ENCODE data around the gene NOP16.

NOP16 gene

DNA sequence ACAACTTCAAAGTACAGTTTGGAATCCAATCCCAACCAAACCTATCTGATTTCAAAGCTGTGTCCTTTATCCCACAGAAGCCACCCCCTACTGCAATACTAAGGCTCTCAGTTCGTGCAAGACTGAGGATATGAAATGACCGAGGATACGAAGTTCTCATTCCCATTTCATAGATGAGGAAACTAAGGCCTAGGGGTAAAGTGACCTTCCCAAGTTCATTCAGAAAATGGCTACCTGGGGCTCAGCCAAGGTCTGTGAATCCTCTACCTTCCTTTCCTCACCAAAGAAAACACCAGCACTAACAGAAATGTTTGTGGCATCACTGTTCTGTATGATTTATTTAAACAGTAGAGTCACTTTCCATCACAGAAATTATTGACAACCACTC is 32.2 kb downstream of the NOP16 start:
- Histone ChIP-seq H3K9me3 (ENCODE audit: control insufficient read depth, insufficient read depth, low read depth, low read length) (no peaks in the 10 kb centered on the region), H3K36me3 (ENCODE audit: control insufficient read depth in 2 of 2, insufficient read depth in 1 of 2, low read length in 2 of 2) (peaks cover 20 to 81% of the 10 kb centered on the region in 2 experiments), H3K4me3 (ENCODE audit: low read depth, low read length) (no peak overlapping the region), H3K27ac (ENCODE audit: extremely low read depth, low read depth, low read length) (no peak overlapping the region), H3K4me1 (ENCODE audit: control insufficient read depth, insufficient read depth, low read length) (no peaks in the 10 kb centered on the region; the same call in 1 of the 2 replicates)
- CTCF ChIA-PET: no interaction called here
- TF ChIP-seq ZNF561 (tag by site-specific recombination; IDR thresholded peaks at IDR 0.05; ENCODE audit: borderline replicate concordance): no peak
- no peak for TF ChIP-seq ZNF223 (tag by site-specific recombination; IDR thresholded peaks at IDR 0.05)
- POLR2A ChIA-PET: interaction anchor here (0.6 kb wide), 1 partner anchor 670 kb away, joined by 3 read pairs; no protein-coding TSS in a partner anchor

DNA sequence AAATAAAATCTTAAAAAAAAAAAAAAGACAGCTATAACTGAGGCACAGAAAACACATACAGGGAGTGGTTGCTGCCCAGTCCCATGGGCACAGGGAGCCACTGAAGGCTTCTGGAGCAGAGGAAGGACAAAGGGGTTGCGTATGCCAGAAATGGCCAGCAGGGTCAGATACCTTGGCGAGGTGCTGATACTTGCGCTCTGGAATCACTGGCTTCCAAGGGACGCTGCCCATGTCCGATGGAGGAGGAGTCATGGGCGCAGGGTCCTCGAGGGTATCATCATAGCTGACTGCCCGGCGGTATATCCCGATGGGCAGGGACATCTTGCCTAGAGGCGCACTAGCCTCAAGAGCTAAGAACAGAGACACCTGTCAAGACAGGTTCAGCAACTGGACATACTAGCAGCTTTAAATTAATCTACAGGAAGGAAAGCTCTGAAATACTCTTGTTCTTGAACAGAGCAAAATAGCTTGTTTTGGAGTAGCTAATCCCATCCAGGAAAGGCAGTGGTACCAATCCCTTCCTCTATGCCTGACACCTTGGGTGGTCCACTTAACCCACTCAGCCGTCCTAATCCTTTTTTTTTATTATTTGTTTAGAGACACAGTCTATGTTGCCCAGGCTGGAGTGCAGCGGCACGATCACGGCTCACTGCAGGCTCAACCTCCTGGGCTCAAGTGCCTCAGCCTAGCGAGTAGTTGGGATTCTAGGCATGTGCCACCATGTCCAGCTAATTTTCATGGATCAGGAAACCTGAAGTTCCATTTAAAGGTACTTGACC is 32.8 kb downstream of the NOP16 start:
- Histone ChIP-seq H3K4me1 (ENCODE audit: control insufficient read depth, insufficient read depth, low read length) (no peaks in the 10 kb centered on the region; the same call in 1 of the 2 replicates), H3K4me3 (ENCODE audit: low read depth, low read length) (no peak overlapping the region), H3K27ac (ENCODE audit: extremely low read depth, low read depth, low read length) (no peak overlapping the region), H3K36me3 (ENCODE audit: control insufficient read depth in 2 of 2, insufficient read depth in 1 of 2, low read length in 2 of 2) (peaks cover 24 to 86% of the 10 kb centered on the region in 2 experiments), H3K9me3 (ENCODE audit: control insufficient read depth, insufficient read depth, low read depth, low read length) (no peaks in the 10 kb centered on the region)
- TF ChIP-seq GLI2 (tag by site-specific recombination; IDR thresholded peaks at IDR 0.05; ENCODE audit: borderline replicate concordance, low read depth): no peak
- TF ChIP-seq ZFHX2 (tag by site-specific recombination; conservative IDR thresholded peaks at IDR 0.05): no peak
- TF ChIP-seq TRIM28 (IDR thresholded peaks at IDR 0.05; ENCODE audit: borderline replicate concordance, low read length): no peak
- TF ChIP-seq SETDB1 (IDR thresholded peaks at IDR 0.05; ENCODE audit: insufficient read length, low read length): no peak
- TF ChIP-seq ZNF624 (tag by site-specific recombination; IDR thresholded peaks at IDR 0.05): no peak
- TF ChIP-seq ZNF37A (tag by site-specific recombination; IDR thresholded peaks at IDR 0.05): no peak
- TF ChIP-seq, protein P1, sequence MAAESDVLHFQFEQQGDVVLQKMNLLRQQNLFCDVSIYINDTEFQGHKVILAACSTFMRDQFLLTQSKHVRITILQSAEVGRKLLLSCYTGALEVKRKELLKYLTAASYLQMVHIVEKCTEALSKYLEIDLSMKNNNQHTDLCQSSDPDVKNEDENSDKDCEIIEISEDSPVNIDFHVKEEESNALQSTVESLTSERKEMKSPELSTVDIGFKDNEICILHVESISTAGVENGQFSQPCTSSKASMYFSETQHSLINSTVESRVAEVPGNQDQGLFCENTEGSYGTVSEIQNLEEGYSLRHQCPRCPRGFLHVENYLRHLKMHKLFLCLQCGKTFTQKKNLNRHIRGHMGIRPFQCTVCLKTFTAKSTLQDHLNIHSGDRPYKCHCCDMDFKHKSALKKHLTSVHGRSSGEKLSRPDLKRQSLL (tag by site-specific recombination; IDR thresholded peaks at IDR 0.05): peak; percentile 73; the same call in 1 of the 2 replicates
- TF ChIP-seq, protein P2, sequence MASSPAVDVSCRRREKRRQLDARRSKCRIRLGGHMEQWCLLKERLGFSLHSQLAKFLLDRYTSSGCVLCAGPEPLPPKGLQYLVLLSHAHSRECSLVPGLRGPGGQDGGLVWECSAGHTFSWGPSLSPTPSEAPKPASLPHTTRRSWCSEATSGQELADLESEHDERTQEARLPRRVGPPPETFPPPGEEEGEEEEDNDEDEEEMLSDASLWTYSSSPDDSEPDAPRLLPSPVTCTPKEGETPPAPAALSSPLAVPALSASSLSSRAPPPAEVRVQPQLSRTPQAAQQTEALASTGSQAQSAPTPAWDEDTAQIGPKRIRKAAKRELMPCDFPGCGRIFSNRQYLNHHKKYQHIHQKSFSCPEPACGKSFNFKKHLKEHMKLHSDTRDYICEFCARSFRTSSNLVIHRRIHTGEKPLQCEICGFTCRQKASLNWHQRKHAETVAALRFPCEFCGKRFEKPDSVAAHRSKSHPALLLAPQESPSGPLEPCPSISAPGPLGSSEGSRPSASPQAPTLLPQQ (tag by site-specific recombination; IDR thresholded peaks at IDR 0.05): no peak
- TF ChIP-seq ZNF473 (tag by site-specific recombination; IDR thresholded peaks at IDR 0.05): no peak
- peak; percentile 70 for TF ChIP-seq ZIC2 (tag by site-specific recombination; IDR thresholded peaks at IDR 0.05)
- 0 out of 2 replicates have a peak, but pooled peaks have one; percentile 23 for TF ChIP-seq ZNF600 (tag by site-specific recombination; IDR thresholded peaks at IDR 0.05)
- TF ChIP-seq GLIS1 (tag by site-specific recombination; IDR thresholded peaks at IDR 0.05): 0 out of 2 replicates have a peak, but pooled peaks have one; percentile 35
- TF ChIP-seq ZNF664 (tag by site-specific recombination; IDR thresholded peaks at IDR 0.05): 0 out of 2 replicates have a peak, but pooled peaks have one; percentile 24
- TF ChIP-seq ZNF140 (tag by site-specific recombination; IDR thresholded peaks at IDR 0.05): no peak
- no peak for TF ChIP-seq ZNF677 (tag by site-specific recombination; IDR thresholded peaks at IDR 0.05)
- TF ChIP-seq ZNF121 (tag by site-specific recombination; IDR thresholded peaks at IDR 0.05): no peak
- ChIA-PET POLR2A (interaction anchor here (0.6 kb wide), 1 partner anchor 670 kb away, joined by 3 read pairs; no protein-coding TSS in a partner anchor), CTCF (interaction anchor here (0.6 kb wide), 2 partner anchors 277 to 838 kb away, joined by 3 to 4 read pairs; no protein-coding TSS in a partner anchor)

DNA sequence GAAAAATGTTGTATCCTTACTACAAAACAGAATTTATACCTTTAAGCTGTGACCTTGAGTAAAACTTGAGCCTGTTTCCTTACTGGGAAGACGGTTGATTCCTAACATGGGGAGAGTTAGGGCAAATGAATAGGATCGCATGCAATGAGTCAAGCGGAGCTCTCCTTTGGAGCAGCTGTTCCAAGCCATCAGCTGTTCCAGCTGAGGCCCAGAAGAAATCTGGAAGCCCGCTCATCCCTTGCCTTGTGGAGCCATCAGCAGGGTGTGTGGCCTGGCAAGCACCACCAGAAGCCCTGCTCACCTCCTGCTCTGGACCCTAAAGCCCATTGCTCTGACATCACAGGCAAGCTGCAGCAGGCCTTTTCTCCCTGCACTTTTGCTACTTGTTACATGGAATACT is 34.9 kb downstream of the NOP16 start:
- CTCF ChIA-PET: interaction anchor here (0.6 kb wide), 1 partner anchor 307 kb away, joined by 3 read pairs; no protein-coding TSS in a partner anchor
- TF ChIP-seq ZNF560 (tag by site-specific recombination; IDR thresholded peaks at IDR 0.05; ENCODE audit: borderline replicate concordance): no peak
- no peak for TF ChIP-seq ZNF341 (tag by site-specific recombination; IDR thresholded peaks at IDR 0.05; ENCODE audit: low read depth)
- TF ChIP-seq, protein P3, sequence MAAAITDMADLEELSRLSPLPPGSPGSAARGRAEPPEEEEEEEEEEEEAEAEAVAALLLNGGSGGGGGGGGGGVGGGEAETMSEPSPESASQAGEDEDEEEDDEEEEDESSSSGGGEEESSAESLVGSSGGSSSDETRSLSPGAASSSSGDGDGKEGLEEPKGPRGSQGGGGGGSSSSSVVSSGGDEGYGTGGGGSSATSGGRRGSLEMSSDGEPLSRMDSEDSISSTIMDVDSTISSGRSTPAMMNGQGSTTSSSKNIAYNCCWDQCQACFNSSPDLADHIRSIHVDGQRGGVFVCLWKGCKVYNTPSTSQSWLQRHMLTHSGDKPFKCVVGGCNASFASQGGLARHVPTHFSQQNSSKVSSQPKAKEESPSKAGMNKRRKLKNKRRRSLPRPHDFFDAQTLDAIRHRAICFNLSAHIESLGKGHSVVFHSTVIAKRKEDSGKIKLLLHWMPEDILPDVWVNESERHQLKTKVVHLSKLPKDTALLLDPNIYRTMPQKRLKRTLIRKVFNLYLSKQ (tag by site-specific recombination; IDR thresholded peaks at IDR 0.05; ENCODE audit: borderline replicate concordance): no peak
- TF ChIP-seq PRDM1 (tag by site-specific recombination; IDR thresholded peaks at IDR 0.05): peak; percentile 51; the same call in 1 of the 2 replicates
- no peak for TF ChIP-seq ZIC2 (tag by site-specific recombination; IDR thresholded peaks at IDR 0.05)
- Histone ChIP-seq H3K36me3 (ENCODE audit: control insufficient read depth in 2 of 2, insufficient read depth in 1 of 2, low read length in 2 of 2) (peaks cover 36 to 99% of the 10 kb centered on the region in 2 experiments), H3K27ac (ENCODE audit: extremely low read depth, low read depth, low read length) (no peak overlapping the region), H3K4me3 (ENCODE audit: low read depth, low read length) (no peak overlapping the region), H3K9me3 (ENCODE audit: control insufficient read depth, insufficient read depth, low read depth, low read length) (no peaks in the 10 kb centered on the region), H3K4me1 (ENCODE audit: control insufficient read depth, insufficient read depth, low read length) (no peaks in the 10 kb centered on the region; the same call in 1 of the 2 replicates)
- POLR2A ChIA-PET: interaction anchor here (0.6 to 1.6 kb wide), 2 partner anchors 9 to 60 kb away, joined by 3 to 5 read pairs; no protein-coding TSS in a partner anchor

All from HEK293 (cell line).